Hepatocyte (in vitro differentiated cells): ENCODE data around the gene ETFBKMT. TPM values are rescaled to one million over a fixed set of nuclear protein-coding genes. Genes with fewer than 3 reads are reported as not detected.

Source experiments
- DNase-seq: peaks from one replicate; pipeline ENCODE4 v3.0.0-alpha.2; 2016; ENCODE audit warnings: low spot score
- H2AFZ ChIP-seq: fragments of 200-600 bp; sonication (generic); 2 replicates; pipeline ENCODE4 v1.6.0; 2016; ENCODE audit warnings: antibody characterized with exemption, mild to moderate bottlenecking
- H3K27ac ChIP-seq: fragments of 200-600 bp; sonication (generic); 2 replicates; pipeline ENCODE4 v1.5.1; 2016; ENCODE audit warnings: mild to moderate bottlenecking
- H3K27me3 ChIP-seq: fragments of 200-600 bp; sonication (generic); 2 replicates; pipeline ENCODE4 v1.6.1; 2016
- H3K36me3 ChIP-seq: fragments of 200-600 bp; sonication (generic); replicated peaks from 2 replicates; pipeline ENCODE4 v1.5.1; 2016; ENCODE audit warnings: low read depth; ENCODE audit not compliant: insufficient read depth
- H3K4me1 ChIP-seq: fragments of 200-600 bp; sonication (generic); 2 replicates; pipeline ENCODE4 v1.5.1; 2016; ENCODE audit warnings: mild to moderate bottlenecking, moderate library complexity; ENCODE audit not compliant: insufficient read depth
- H3K4me2 ChIP-seq: fragments of 200-600 bp; sonication (generic); 2 replicates; pipeline ENCODE4 v1.6.0; 2016
- H3K4me3 ChIP-seq: fragments of 200-600 bp; sonication (generic); 2 replicates; pipeline ENCODE4 v1.5.1; 2016; ENCODE audit warnings: mild to moderate bottlenecking
- H3K79me2 ChIP-seq: fragments of 200-600 bp; sonication (generic); 2 replicates; pipeline ENCODE4 v1.6.0; 2017; ENCODE audit warnings: mild to moderate bottlenecking
- H3K9me2 ChIP-seq: fragments of 200-600 bp; sonication (generic); replicated peaks from 2 replicates; pipeline ENCODE4 v1.6.0; 2017; ENCODE audit warnings: mild to moderate bottlenecking; ENCODE audit not compliant: insufficient read depth
- H3K9me3 ChIP-seq: fragments of 200-600 bp; sonication (generic); 2 replicates; pipeline ENCODE4 v1.5.1; 2016; ENCODE audit warnings: low read depth, mild to moderate bottlenecking
- H4K20me1 ChIP-seq: fragments of 200-600 bp; sonication (generic); 2 replicates; pipeline ENCODE4 v1.6.0; 2016; ENCODE audit warnings: mild to moderate bottlenecking; ENCODE audit not compliant: insufficient read depth, poor library complexity, severe bottlenecking
- EZH2 ChIP-seq: fragments of 200-600 bp; sonication (generic); IDR thresholded peaks from 2 replicates; pipeline ENCODE4 v1.6.1; 2016; ENCODE audit warnings: antibody characterized with exemption, mild to moderate bottlenecking, borderline replicate concordance
- EZH2phosphoT487 ChIP-seq: fragments of 200-600 bp; sonication (generic); IDR thresholded peaks from one replicate; pipeline ENCODE4 v1.6.1; 2018; ENCODE audit warnings: antibody characterized with exemption, mild to moderate bottlenecking, low read depth, moderate library complexity; ENCODE audit not compliant: unreplicated experiment, severe bottlenecking
- WGBS: methylation state at CpG from one replicate; pipeline ENCODE4 v1.1.6; 2016; ENCODE audit warnings: low lambda C conversion rate; ENCODE audit errors: missing lambda C conversion rate; 5-methylcytosine and 5-hydroxymethylcytosine counted together
- polyA plus RNA-seq: library from polyadenylated mRNA; unstranded; fragments of >200 nt; fragmentation: Nextera tagmentation; extraction: Ambion mirVana; gene quantifications from 2 replicates; pipeline ENCODE4 v1.2.1, GENCODE V29; 2016
- total RNA-seq: library from RNA; depleted of rRNA; stranded (reverse); fragments of >200 nt; gene quantifications from 2 replicates; pipeline ENCODE4 v1.2.3, GENCODE V29; 2014
- TF ChIP-seq, protein P1 (sequence below): fragments of 200-600 bp; sonication (generic); IDR thresholded peaks from 2 replicates; pipeline ENCODE4 v1.5.1; 2016; ENCODE audit warnings: antibody characterized with exemption, mild to moderate bottlenecking; ENCODE audit not compliant: poor library complexity

Gene ETFBKMT
- total and polyA plus RNA-seq, 2 experiments from 2014 or later, result 4.7 to 4.9 TPM

DNA sequence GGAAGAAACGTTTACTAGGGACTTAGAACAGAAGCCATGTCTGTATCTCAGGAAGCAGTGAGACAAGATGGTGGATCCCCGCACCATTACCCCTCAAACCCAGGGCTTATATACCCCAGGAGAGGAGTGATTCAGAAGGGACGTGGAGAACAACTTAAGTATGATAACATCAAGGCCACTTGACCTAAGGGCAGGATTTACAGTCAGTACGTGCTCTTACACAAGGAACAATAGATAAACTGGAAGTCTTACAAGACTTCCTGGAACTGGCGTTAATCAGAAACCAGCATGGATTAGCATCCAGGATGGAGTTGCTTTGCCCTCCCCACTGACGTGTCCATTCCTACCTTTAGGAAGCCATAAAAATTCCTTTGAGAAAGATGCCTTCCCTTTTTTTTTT lies 8.6 kb upstream of the ETFBKMT start:
- H3K4me3 ChIP-seq, result no peak overlapping the region
- no peaks in the 10 kb centered on the region for H4K20me1 ChIP-seq
- DNase-seq, result peak; percentile 71
- peaks cover 10% of the 10 kb centered on the region for H3K4me1 ChIP-seq
- no peaks in the 10 kb centered on the region for H3K36me3 ChIP-seq
- WGBS, result 32% methylated on average over 6 of the region's 6 CpGs
- no peaks in the 10 kb centered on the region for H3K79me2 ChIP-seq
- H3K9me2 ChIP-seq, result no peaks in the 10 kb centered on the region
- no peaks in the 10 kb centered on the region for H3K27me3 ChIP-seq
- H3K9me3 ChIP-seq, result no peaks in the 10 kb centered on the region
- H3K27ac ChIP-seq, result peak overlapping the region; percentile 94
- peak overlapping the region; percentile 21 for H2AFZ ChIP-seq
- H3K4me2 ChIP-seq, result peak overlapping the region; percentile 49
- TF ChIP-seq, protein P1, sequence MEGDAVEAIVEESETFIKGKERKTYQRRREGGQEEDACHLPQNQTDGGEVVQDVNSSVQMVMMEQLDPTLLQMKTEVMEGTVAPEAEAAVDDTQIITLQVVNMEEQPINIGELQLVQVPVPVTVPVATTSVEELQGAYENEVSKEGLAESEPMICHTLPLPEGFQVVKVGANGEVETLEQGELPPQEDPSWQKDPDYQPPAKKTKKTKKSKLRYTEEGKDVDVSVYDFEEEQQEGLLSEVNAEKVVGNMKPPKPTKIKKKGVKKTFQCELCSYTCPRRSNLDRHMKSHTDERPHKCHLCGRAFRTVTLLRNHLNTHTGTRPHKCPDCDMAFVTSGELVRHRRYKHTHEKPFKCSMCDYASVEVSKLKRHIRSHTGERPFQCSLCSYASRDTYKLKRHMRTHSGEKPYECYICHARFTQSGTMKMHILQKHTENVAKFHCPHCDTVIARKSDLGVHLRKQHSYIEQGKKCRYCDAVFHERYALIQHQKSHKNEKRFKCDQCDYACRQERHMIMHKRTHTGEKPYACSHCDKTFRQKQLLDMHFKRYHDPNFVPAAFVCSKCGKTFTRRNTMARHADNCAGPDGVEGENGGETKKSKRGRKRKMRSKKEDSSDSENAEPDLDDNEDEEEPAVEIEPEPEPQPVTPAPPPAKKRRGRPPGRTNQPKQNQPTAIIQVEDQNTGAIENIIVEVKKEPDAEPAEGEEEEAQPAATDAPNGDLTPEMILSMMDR, result no peak
- no peak for TF ChIP-seq EZH2phosphoT487
- no peak for TF ChIP-seq EZH2

DNA sequence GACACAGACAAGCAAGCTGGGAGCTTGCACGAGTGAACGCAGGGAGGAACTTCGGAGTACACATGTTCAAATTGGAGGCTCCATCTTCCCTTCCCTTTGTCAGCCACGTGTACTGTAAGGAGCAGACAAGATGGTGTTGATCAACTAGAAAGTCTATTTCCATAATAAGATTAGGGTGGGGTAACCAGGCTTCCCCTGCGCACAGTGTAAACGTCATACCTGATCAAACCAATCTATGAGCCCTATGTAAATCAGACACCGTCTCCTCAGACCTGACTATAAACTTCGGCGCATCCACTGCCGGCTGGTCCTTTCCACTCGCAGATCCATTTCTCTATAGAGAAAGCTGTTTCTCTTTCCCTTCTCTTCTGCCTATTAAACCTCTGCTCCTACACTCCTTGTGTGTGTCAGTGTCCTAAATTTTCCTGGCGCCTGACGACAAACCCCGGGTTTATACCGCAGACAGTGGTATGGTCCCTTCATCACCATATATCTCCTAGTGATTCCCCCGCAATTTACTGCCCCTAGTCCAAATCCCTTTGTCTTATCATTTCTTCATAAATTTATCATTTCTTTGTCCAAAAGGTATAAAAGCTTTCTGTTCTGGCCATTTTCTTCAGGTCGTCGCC lies 7.5 kb upstream of the ETFBKMT start:
- no peak overlapping the region for H3K4me3 ChIP-seq
- H2AFZ ChIP-seq, result peak overlapping the region; percentile 32
- no peaks in the 10 kb centered on the region for H3K9me2 ChIP-seq
- H4K20me1 ChIP-seq, result no peaks in the 10 kb centered on the region
- no peaks in the 10 kb centered on the region for H3K27me3 ChIP-seq
- peak overlapping the region; percentile 70 for H3K4me2 ChIP-seq
- TF ChIP-seq EZH2 (no peak), EZH2phosphoT487 (no peak)
- TF ChIP-seq, protein P1, result no peak
- peaks cover 10% of the 10 kb centered on the region for H3K4me1 ChIP-seq
- peak overlapping the region; percentile 94 for H3K27ac ChIP-seq
- DNase-seq, result no peak
- no peaks in the 10 kb centered on the region for H3K36me3 ChIP-seq
- no peaks in the 10 kb centered on the region for H3K79me2 ChIP-seq
- WGBS, result 85% methylated on average over 18 of the region's 18 CpGs
- no peaks in the 10 kb centered on the region for H3K9me3 ChIP-seq

DNA sequence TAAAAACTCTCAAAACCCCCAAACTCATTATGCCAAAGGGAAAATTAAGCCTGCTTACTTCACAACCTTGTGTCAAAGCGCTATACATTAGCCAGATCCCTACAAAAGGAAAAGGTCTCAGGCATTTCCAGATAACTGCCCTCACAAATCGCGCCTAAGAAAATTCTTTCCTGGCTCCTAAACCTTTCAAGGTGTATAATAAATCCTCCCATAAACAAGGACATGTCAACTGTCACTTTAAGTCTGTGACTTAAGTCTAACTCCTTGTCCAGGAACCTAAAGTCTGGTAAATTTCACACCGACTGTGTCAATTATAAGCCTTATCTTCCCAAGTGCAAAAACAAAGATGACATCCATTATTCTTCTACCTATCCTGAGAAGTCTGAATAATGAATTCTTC lies 4.3 kb upstream of the ETFBKMT start:
- Histone ChIP-seq H3K9me3 (no peaks in the 10 kb centered on the region), H3K79me2 (no peaks in the 10 kb centered on the region), H3K4me2 (no peak overlapping the region), H3K9me2 (no peaks in the 10 kb centered on the region), H3K36me3 (no peaks in the 10 kb centered on the region), H3K27me3 (no peaks in the 10 kb centered on the region), H2AFZ (no peak overlapping the region), H3K4me1 (peaks cover 16% of the 10 kb centered on the region), H4K20me1 (no peaks in the 10 kb centered on the region), H3K4me3 (no peak overlapping the region), H3K27ac (no peak overlapping the region)
- 36% methylated on average over 4 of the region's 4 CpGs for WGBS
- DNase-seq, result no peak
- TF ChIP-seq EZH2 (no peak), EZH2phosphoT487 (no peak)

DNA sequence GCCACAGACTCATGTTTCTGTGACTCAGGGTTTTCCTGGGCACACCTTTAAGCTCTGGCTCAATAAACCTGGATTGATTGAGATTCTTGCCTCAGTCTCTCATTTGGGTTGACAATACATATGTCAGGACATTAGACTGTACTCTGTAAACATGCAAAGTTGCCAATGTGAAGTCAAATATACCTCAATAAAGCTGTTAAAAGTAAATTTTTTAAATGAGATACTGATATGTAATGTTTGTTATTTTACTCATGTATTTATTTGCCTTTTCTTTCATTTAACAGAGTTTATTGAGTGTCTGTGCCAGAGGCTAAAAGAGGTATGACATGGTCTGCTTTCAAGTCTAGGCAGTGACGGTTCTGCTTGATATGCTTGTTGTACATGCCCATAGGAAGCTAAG lies 3.7 kb upstream of the ETFBKMT start:
- Histone ChIP-seq H3K9me3 (no peaks in the 10 kb centered on the region), H3K27ac (no peak overlapping the region), H3K36me3 (no peaks in the 10 kb centered on the region), H3K9me2 (no peaks in the 10 kb centered on the region), H3K27me3 (no peaks in the 10 kb centered on the region), H2AFZ (no peak overlapping the region), H3K4me2 (no peak overlapping the region), H3K4me1 (peaks cover 12% of the 10 kb centered on the region), H3K79me2 (no peaks in the 10 kb centered on the region), H3K4me3 (no peak overlapping the region), H4K20me1 (no peaks in the 10 kb centered on the region)
- WGBS, result 78% methylated on average over 1 of the region's 1 CpG
- TF ChIP-seq, protein P1, result no peak
- TF ChIP-seq EZH2 (no peak), EZH2phosphoT487 (no peak)
- no peak for DNase-seq
